GM19025 (cell line): ENCODE data around the gene ABCA13.

Source experiments
- ATAC-seq: cut with Tn5 transposase; IDR thresholded peaks from one replicate; pipeline ENCODE4 v1.9.1; 2021; ENCODE audit warnings: mild to moderate bottlenecking, low read depth, moderate library complexity; ENCODE audit not compliant: unreplicated experiment

Gene ABCA13

DNA sequence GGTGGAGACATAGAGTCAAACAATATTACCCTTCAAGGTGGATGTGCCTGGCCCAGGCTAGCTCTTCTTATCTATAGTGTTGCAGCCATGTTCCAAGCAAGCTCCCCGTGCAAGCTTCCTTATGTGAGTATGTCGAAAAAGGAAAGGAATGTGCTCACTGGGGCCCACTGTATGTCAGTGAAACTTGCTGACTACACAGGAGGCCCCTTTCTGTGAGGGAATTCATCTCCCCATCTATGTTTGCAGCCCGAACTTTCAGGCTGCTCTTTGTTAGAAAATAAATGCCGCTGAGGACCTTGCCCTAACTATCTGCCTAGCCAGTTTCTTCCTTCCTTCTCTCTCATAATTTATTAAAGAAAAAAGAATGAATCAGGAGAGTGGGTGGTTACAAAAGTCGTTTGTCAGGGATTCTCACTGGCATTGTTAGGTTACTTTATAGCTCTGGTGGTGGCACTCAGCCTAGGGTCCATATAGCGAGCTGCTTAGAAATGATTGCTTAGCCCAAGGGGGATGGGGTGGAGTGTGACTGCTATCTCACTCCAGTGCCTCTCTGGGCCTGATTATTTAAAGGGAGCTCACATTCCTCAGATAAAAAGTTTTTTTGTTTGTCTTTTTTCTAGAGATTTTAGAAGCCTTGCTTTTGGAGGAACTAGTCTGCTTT lies 302.1 kb downstream of the ABCA13 start:
- no peak for ATAC-seq

DNA sequence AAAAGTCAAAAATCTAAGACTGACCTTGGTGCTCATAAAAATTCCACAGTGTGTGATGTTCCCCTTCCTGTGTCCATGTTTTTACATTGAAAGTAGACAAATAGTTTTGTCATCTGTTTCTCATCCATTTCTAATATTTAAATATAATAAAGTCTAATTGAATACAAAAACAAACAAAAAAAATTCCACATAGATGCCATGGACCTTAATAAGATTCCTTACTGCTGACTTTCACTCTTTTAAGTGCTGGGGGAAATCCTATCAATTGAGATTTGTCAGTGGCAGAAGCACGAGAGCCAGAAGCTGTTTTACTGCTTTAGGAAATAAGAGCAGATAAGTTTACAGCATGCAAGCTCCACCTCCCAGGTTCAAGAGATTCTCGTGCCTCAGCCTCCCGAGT lies 310.0 kb downstream of the ABCA13 start:
- no peak for ATAC-seq

DNA sequence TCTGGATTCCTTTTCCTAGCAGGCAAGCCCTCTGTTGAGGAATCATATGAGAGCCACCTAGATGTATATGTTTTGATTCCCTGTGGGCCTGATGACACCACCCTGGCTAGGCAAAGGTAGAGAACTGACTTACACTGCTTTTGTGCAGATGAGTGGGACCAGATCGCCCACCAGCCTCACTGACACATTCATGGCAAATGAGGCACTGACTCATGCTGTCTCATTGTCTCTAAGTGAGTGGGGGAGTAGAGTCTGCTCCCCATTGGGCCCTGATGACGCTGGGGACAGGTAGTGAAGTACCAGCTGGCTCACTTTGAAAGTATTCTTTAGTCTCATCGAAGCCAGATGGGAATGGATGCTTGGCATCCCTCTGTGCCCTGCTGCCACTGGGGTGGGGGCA lies 326.3 kb downstream of the ABCA13 start:
- no peak for ATAC-seq

- no peak for ATAC-seq
These were observed 330.8 kb downstream of the ABCA13 start for GRCh38 chr7:48502021-48502420.

DNA sequence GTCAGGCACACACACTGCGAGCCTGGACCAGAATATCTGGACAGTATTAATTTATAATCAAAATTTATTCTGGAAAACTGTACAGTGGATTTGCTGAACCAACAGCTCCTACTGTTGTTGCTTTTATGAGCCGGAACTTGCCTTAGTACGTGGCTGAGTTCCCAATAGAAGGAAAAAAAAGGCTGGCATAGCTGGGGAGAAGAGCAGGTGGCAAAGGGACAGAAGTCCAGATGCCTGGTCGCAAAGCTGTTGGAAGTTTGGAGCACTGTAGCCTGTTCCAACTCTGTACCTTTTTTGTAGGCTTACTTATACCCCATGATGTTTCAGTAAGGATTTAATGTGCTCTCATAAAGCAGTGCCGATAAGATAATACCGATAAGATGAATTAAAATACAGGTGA lies 333.8 kb downstream of the ABCA13 start:
- ATAC-seq = no peak

GRCh38 chr7:48505466-48505865 lies 334.2 kb downstream of the ABCA13 start:
- no peak for ATAC-seq

- ATAC-seq = no peak
These were observed 335.3 kb downstream of the ABCA13 start for GRCh38 chr7:48506569-48506968.

DNA sequence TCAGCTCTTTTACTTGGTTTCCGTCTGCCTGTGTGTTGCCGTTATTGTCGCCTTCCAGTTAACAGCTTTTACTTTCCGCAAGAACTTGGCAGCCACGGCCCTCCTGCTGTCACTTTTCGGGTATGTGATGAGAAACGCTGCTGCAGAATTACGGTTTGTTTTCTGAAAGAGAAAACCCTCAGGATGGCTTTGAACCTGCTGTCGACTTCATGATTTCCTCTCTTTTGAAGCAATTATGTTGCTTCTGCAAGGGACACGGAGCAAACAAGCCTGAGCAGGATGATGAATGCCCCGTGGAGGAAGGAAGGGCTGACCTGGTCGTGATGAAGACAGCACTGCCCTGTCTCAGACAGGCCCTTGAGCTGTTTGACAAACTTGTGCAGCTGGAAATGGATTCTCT lies 339.8 kb downstream of the ABCA13 start:
- ATAC-seq = no peak

GRCh38 chr7:48512892-48513291 lies 341.6 kb downstream of the ABCA13 start:
- no peak for ATAC-seq

GRCh38 chr7:48515171-48515570 lies 343.9 kb downstream of the ABCA13 start:
- ATAC-seq = no peak

GRCh38 chr7:48518092-48518491 lies 346.8 kb downstream of the ABCA13 start:
- no peak for ATAC-seq

DNA sequence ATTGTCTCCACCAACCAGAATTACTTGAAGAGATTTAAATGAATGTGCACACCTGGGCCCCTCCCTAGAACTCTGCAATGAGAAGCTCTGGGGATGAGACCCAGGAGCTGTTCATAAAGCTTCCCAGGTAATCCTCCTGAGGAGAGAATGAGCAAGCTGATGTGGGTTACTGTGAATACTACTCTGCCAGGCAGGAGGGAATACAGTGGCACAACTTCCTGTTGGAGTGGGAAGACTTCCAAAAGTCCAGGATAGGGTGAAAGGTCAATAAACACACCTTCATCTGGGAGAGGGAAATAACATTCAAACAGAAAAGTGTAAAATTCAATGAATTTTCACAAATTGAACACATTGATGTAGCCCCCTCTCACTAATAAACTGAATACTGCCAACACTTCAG lies 351.4 kb downstream of the ABCA13 start:
- ATAC-seq = no peak

GRCh38 chr7:48525736-48526732 lies 354.8 kb downstream of the ABCA13 start:
- no peak for ATAC-seq

GRCh38 chr7:48528646-48529045 lies 357.4 kb downstream of the ABCA13 start:
- ATAC-seq = no peak

DNA sequence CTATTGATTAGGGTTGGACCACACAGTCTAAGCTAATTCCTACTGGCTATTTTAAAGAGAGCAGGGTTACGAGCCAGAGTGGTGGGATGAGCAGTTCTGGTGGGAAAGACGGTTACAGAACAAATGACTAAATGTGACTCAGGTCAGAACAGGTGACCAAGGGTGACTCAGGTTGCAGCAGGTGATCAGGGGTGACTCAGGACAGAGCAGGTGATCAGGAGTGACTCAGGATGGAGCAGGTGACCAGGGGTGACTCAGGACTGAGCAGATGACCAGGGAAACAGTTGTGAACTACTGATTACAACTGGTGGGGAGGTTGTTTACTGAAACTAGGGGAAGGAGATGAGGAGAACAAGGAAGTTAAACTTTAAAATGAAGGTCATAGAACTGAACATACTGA lies 366.3 kb downstream of the ABCA13 start:
- no peak for ATAC-seq

- no peak for ATAC-seq
These were observed 369.5 kb downstream of the ABCA13 start for GRCh38 chr7:48540746-48541145.

GRCh38 chr7:48548667-48549066 lies 377.4 kb downstream of the ABCA13 start:
- no peak for ATAC-seq

DNA sequence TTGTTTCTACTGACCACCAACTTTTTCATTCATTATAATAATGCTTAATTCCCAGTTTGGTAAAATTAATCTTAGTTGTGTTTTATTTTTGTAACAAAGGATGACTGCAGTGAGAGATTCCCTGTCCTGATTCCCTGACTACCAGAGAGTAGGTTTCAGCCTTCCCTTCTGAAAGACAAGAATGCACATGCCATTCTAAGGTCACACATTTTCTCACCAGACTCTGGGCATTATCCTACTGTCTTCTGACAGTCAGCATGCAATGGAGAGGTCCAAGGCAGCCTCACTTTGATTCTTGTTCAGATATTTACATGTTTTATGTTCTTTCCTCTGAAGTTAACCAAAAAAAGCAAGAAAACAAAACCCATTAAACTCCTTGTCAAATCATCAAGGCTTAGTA lies 380.4 kb downstream of the ABCA13 start:
- no peak for ATAC-seq

DNA sequence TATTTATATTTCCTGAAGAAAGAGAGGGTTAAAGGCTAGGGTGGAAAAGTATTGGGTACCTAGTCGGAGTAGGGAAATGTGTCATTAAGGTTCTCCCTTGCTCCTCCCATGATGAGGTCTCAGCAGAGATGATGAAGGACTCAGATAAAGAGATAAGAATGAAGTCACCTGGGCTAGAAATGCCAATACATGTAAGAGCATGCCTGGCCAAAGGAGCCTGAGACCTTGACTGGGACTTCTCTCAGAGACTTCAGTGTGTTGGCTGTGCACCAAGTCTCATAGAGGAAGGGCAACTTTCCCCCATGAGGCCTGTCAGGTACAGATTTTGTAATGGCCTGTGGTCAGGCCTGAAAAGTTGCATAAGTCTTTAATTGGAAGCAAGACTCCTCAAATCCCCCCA lies 392.1 kb downstream of the ABCA13 start:
- no peak for ATAC-seq

DNA sequence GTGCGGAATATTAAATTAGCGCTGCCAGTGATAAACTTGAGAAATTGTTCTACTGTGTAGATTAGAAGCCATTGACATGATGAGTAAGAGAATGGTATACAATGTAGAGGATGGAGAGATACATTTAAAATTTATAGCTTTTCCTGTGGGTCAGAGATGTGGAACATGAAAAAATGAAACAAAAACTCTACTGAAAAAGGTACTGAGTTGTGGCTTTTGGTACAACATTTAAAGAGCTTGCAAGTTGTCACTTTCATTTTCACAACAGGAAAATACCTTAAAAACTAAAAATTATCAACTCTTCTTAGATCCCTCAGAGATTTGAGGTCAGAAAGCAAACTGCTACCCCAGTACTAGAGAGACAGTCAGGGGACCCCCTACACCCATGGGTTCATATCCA lies 404.3 kb downstream of the ABCA13 start:
- ATAC-seq = no peak

- no peak for ATAC-seq
These were observed 416.2 kb downstream of the ABCA13 start for GRCh38 chr7:48587475-48587874.

- no peak for ATAC-seq
These were observed 423.1 kb downstream of the ABCA13 start for GRCh38 chr7:48594349-48594748.
